NCI-H128 (cell line): ENCODE results near the gene CCL11.
"Not testable (repeated sequence)": the region's sequence is repeated elsewhere in the genome, so short reads cannot be mapped to it uniquely, and the experiment has no call there.

Source experiments
- DNase-seq: peaks from one replicate; lab custom pipeline; 2025; ENCODE audit not compliant: unreplicated experiment; lab: John Stamatoyannopoulos, UW

CCL11 gene

DNA sequence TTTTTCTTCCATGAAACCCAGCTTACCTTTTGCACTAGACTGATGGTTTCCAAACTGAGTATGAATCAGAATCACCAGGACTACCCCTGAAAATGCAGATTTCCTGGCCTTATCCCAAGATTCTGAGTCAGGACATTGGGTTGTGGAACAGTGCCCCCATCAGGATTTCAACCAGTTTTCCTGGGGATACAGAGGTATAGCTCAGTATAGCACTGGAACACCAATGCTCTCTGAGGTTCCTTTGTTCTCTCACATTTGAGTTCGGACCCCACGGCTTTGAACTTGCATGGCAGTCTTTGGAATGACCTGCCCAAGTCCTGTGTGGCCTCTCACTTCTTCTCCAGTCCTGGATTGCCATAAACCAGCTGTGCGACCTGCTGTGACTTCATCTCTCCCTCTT, 20.9 kb downstream of the CCL11 start:
- DNase-seq: no peak

DNA sequence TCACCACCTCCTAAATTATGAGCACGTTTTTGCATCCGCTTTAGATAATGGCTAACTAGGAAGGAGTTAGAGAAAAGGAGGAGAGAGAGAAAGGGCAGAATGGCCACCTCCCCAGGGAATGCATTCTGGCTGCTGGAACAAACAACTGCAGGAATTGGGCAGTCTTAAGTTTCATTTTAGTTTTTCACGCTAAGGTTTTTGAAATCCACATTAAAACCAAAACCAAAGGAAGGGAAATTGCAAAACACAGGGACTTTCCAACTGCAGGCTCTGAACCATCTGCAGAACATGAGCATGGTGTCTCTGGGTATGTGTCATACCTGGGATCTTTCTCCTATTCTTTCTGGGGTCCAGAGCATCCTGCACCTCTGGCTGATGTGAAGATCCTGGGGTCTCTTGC, 21.6 kb downstream of the CCL11 start:
- no peak for DNase-seq

DNA sequence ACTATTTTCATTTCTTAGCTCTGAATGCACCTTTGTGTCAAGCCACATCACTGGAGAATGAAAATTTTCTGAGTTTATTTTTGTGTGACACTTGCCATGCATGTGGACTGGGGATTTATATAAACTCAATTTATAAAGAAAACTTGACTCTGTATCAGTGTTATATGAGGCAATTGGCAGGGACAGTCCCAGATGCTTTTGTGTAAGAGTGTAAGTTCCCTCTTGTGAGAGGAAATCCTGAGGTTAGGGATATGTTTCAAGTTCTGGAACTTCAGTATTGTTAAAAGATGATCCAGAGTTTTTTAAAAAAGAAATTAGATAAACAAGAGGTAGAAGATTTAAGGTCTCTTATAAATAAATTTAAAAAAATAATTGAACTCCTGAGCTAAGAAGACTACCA, 22.8 kb downstream of the CCL11 start:
- DNase-seq: no peak

DNA sequence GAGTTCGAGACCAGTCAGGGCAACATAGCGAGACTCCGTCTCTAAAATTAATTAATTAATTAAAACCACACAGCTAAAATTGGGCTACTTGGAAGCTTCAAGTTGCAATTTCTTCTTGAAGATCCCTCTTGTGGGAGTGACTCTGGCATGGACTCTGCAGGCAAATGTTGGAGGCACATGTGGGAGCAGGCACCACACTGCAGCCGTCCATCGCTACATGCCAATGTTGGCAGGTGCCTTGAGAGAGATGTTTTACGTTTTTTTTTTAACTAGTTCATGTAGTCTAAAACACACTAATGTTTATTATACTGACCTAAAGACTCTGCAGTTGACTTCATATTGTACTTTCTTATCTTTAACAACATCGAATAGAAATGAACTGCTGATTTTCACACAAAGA, 25.7 kb downstream of the CCL11 start:
- DNase-seq: no peak

DNA sequence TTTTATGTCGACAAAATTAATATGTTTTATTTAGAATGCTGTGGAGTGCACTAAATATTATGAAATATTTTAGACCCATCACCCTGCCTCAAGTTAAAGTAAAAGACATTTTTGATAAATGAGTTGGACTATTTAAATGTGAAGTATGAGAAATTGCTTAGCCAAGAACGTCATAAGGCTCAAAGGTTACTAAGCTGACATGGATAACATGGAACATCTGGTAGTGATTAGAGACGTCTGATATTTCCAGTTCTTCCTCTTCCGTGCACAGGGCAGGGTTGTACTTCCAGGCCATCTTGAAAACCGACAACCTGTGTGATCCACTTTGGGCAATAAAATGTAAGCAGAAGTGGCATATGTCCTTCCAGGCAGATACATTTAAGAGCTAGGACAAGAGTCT, 26.5 kb downstream of the CCL11 start:
- no peak for DNase-seq

DNA sequence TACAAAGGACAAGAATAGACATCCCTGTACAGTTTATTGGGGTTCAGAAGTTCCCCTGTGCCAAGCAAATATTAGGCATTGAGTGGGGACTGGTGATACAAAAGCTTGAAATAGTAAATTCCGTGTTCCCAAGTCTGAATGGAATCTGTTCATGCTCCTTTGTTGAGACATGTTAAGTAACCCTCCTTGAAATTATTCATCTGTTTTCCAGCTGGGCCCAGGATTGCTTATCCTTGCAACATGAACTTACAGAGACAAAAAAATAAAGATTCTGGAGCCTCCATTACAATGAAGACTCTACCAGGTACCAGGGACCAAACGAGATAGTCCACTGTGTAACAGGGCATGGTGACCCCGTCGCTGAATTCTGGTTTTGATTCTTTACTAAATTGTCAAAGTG, 27.6 kb downstream of the CCL11 start:
- no peak for DNase-seq

DNA sequence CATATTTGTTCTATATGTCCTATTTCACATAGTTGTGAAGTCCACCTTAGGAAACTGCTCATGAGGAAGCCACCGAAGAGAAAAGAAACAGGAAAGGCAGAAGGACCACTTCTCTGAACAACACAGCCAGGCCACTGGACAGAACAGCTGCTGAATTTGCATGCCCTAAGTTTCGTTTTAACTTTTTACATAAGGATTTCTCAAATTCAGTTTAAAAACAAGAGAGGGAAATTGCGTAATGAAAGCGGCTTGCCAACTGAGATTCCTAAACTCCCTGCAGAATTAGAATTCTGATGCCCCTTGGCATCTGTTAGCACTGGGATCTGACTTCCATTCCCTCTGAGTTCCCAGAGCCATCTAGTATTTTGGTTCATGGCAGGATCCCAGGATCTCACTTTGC, 28.7 kb downstream of the CCL11 start:
- no peak for DNase-seq

DNA sequence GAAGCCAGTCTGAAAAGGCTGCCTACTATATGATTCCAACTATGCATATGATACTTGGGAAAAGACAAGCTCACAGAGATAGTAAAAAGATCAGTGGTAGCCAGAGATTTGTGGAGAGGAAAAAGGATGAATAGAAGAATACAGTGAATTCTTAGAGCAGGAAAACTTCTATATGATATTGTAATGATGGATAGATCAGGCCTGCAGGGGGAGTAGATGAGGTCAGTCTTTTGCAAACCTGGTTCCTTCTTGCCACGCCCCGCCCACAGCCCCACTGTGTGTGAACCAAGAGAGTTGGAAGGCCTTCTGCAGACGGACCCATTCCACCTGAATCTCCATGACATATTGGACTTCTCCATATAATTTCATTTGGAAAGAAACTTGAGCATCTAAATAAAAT, 32.9 kb downstream of the CCL11 start:
- no peak for DNase-seq

DNA sequence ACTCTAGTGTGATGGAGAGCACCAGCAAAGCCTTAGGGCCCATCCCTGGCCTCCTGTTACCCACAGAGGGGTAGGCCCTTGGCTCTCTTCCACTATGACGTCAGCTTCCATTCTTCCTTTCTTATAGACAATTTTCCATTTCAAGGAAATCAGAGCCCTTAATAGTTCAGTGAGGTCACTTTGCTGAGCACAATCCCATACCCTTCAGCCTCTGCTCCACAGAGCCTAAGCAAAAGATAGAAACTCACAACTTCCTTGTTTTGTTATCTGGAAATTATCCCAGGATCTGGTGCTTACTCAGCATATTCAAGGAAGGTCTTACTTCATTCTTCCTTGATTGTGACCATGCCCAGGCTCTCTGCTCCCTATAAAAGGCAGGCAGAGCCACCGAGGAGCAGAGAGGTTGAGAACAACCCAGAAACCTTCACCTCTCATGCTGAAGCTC, 33.5 kb downstream of the CCL11 start, which contains the start of gene CCL8:
TSS of gene CCL8 (plus strand) at position 397 of the 445 bp plus-strand sequence. CDS start 67 bp downstream, outside the sequence.
- no peak for DNase-seq

DNA sequence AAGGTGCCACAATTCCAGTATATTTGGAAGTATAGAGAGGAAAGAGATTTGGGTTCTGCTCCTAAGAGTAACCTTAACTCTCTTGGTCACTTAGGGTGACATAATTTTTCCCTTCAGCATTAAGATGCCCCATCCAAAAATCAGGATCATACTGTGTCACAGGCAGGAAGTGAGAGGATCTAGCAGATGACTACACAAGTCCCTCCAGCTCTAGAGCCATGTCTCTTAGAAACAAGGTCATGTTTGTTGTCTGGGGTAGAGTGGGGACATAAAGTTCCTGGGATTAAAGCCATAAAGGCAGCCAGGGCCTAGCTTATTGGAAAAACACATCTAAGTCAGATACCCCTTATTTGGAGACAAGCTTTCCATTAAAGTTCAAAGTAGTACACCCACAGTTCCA, 36.4 kb downstream of the CCL11 start:
- no peak for DNase-seq

DNA sequence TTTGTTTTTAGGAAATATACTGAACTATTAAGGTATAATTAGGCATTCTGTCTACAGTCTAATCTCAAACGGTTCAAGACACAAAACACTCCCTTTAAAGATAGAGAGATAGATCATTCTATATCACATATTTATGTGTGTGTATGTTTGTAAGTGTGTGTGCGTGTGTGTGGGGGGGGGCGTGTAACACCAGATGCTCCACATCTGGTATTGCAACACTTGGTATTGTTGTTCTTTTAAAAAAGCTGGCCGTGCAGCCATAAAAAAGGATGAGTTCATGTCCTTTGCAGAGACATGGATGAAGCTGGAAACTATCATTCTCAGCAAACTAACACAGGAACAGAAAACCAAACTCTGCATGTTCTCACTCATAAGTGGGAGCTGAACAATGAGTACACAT, 42.0 kb downstream of the CCL11 start:
- DNase-seq: not testable (repeated sequence)

DNA sequence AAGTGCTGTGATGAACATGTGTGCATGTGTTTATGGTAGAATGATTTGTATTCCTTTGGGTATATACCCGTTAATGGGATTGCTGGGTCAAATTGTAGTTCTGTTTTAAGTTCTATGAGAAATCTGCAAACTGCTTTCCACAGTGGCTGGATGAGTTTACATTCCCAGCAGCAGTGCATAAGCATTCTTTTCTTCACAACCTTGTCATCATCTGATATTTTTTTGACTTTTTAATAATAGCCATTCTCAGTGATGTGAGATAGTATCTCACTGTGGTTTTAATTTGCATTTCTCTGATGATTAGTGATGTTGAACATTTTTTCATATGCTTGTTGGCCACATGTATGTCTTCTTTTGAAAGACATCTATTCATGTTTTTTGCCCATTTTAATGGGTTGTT, 52.2 kb downstream of the CCL11 start:
- DNase-seq: no peak
